Activated naive CD4-positive, alpha-beta T cell treated with anti-CD3 and anti-CD28 coated beads for 36 hours (primary cell): Measurements from ENCODE around the gene ARHGAP23. TPM values are rescaled to one million over a fixed set of nuclear protein-coding genes. Genes with fewer than 3 reads are reported as not detected.

Experiments
- CTCF ChIA-PET: fragments of 350-600 bp; sonication (Branson Sonifier 250); formaldehyde crosslinking; loops from one replicate; lab custom pipeline; 2021; ENCODE audit warnings: antibody characterized with exemption; lab: Charles Lee
- DNase-seq: peaks from one replicate; pipeline ENCODE4 v3.0.0-alpha.2; 2020
- H3K27ac Mint-ChIP-seq: one replicate; pipeline ENCODE4 v1.8.0; 2021; ENCODE audit warnings: mild to moderate bottlenecking, mixed read lengths
- H3K27me3 Mint-ChIP-seq: one replicate; pipeline ENCODE4 v1.8.0; 2021; ENCODE audit warnings: low read depth, mixed read lengths
- H3K36me3 Mint-ChIP-seq: one replicate; pipeline ENCODE4 v1.8.0; 2021; ENCODE audit warnings: low read depth, mixed read lengths
- H3K4me1 Mint-ChIP-seq: one replicate; pipeline ENCODE4 v1.8.0; 2021; ENCODE audit warnings: low read depth, mixed read lengths
- H3K4me3 Mint-ChIP-seq: one replicate; pipeline ENCODE4 v1.8.0; 2021; ENCODE audit warnings: mild to moderate bottlenecking, moderate library complexity, mixed read lengths
- H3K9me3 Mint-ChIP-seq: one replicate; pipeline ENCODE4 v1.8.0; 2021; ENCODE audit warnings: mixed read lengths
- intact Hi-C: fragments of 100-400 bp; cut with micrococcal nuclease; formaldehyde crosslinking; loops from one replicate; pipeline ENCODE4 v1.15.1; 2023
- total RNA-seq, 2 experiments: library from RNA; stranded (reverse); gene quantifications; one replicate each; pipeline ENCODE4 v1.2.3, GENCODE V29; 2021

ARHGAP23 gene
- total RNA-seq, 2 experiments from 2014 or later: 0.52 to 1.0 TPM

- Mint-ChIP-seq H3K27me3 (peaks cover 41% of the 10 kb centered on the region), H3K27ac (no peak overlapping the region)
- intact Hi-C loops: loop anchor here (10.0 kb wide), 1 partner anchor 160 kb away; no protein-coding TSS in a partner anchor
Measured at GRCh38 chr17:38424297-38424972, 3.8 kb upstream of the ARHGAP23 start.

GRCh38 chr17:38425031-38425430 is 3.2 kb upstream of the ARHGAP23 start:
- Mint-ChIP-seq H3K4me1 (peaks cover 6% of the 10 kb centered on the region), H3K27ac (no peak overlapping the region), H3K36me3 (no peaks in the 10 kb centered on the region), H3K9me3 (no peaks in the 10 kb centered on the region), H3K27me3 (peaks cover 38% of the 10 kb centered on the region), H3K4me3 (no peak overlapping the region)
- CTCF ChIA-PET: interaction anchor here (1.7 to 1.8 kb wide), 3 partner anchors 11 to 182 kb away, joined by 4 to 8 read pairs (median 5); no protein-coding TSS in a partner anchor
- no peak for DNase-seq
- intact Hi-C loops: loop anchor here (10.0 kb wide), 1 partner anchor 160 kb away; no protein-coding TSS in a partner anchor

More at GRCh38 chr17:38424297-38424972, 3.8 kb upstream of the ARHGAP23 start:
- H3K36me3 Mint-ChIP-seq: no peaks in the 10 kb centered on the region
- DNase-seq: no peak
- H3K4me1 Mint-ChIP-seq: peaks cover 6% of the 10 kb centered on the region
- CTCF ChIA-PET: interaction anchor here (0.6 to 1.8 kb wide), 17 partner anchors 10 to 1115 kb away, joined by 3 to 8 read pairs (median 3); no protein-coding TSS in a partner anchor
- H3K9me3 Mint-ChIP-seq: no peaks in the 10 kb centered on the region
- no peak overlapping the region for H3K4me3 Mint-ChIP-seq

- Mint-ChIP-seq H3K9me3 (no peaks in the 10 kb centered on the region), H3K36me3 (no peaks in the 10 kb centered on the region), H3K4me1 (peaks cover 6% of the 10 kb centered on the region), H3K4me3 (no peak overlapping the region), H3K27me3 (peaks cover 38% of the 10 kb centered on the region), H3K27ac (no peak overlapping the region)
- intact Hi-C loops: loop anchor here (10.0 kb wide), 1 partner anchor 159 kb away; no protein-coding TSS in a partner anchor
- CTCF ChIA-PET: interaction anchor here (1.8 kb wide), 1 partner anchor 71 kb away, joined by 5 read pairs; no protein-coding TSS in a partner anchor
- no peak for DNase-seq
Measured at GRCh38 chr17:38425744-38426143, 2.5 kb upstream of the ARHGAP23 start.

GRCh38 chr17:38426441-38426840 is 1.8 kb upstream of the ARHGAP23 start:
- CTCF ChIA-PET: interaction anchor here (0.8 to 1.4 kb wide), 4 partner anchors 12 to 237 kb away, joined by 3 to 4 read pairs (median 4); no protein-coding TSS in a partner anchor
- no peak overlapping the region for H3K27ac Mint-ChIP-seq
- H3K4me1 Mint-ChIP-seq: peaks cover 6% of the 10 kb centered on the region
- no peaks in the 10 kb centered on the region for H3K9me3 Mint-ChIP-seq
- intact Hi-C loops: loop anchor here (10.0 kb wide), 1 partner anchor 158 kb away; no protein-coding TSS in a partner anchor
- peaks cover 34% of the 10 kb centered on the region for H3K27me3 Mint-ChIP-seq
- H3K36me3 Mint-ChIP-seq: no peaks in the 10 kb centered on the region
- no peak overlapping the region for H3K4me3 Mint-ChIP-seq
- no peak for DNase-seq

GRCh38 chr17:38427160-38427949 is 909 bp upstream of the ARHGAP23 start:
- intact Hi-C loops: loop anchor here (10.0 kb wide), 1 partner anchor 157 kb away; no protein-coding TSS in a partner anchor
- no peak for DNase-seq
- Mint-ChIP-seq H3K36me3 (no peaks in the 10 kb centered on the region), H3K9me3 (no peaks in the 10 kb centered on the region), H3K27me3 (peaks cover 24% of the 10 kb centered on the region), H3K4me3 (peak overlapping the region; percentile 63), H3K4me1 (peaks cover 6% of the 10 kb centered on the region), H3K27ac (no peak overlapping the region)
- CTCF ChIA-PET: interaction anchor here (0.8 to 1.4 kb wide), 5 partner anchors 13 to 236 kb away, joined by 3 to 6 read pairs (median 4); no protein-coding TSS in a partner anchor

- DNase-seq: peak; percentile 59
- Mint-ChIP-seq H3K9me3 (no peaks in the 10 kb centered on the region), H3K27ac (no peak overlapping the region), H3K4me1 (peaks cover 6% of the 10 kb centered on the region), H3K36me3 (no peaks in the 10 kb centered on the region), H3K4me3 (peak overlapping the region; percentile 36), H3K27me3 (peaks cover 17% of the 10 kb centered on the region)
- CTCF ChIA-PET: interaction anchor here (0.6 to 1.3 kb wide), 3 partner anchors 14 to 79 kb away, joined by 3 read pairs; no protein-coding TSS in a partner anchor
- intact Hi-C loops: loop anchor here (10.0 kb wide), 1 partner anchor 156 kb away; no protein-coding TSS in a partner anchor
Measured at GRCh38 chr17:38428643-38429371, 543 bp downstream of the ARHGAP23 start.

GRCh38 chr17:38429476-38430100 is 1.3 kb downstream of the ARHGAP23 start:
- intact Hi-C loops: loop anchor here (10.0 kb wide), 1 partner anchor 155 kb away; no protein-coding TSS in a partner anchor
- peaks cover 6% of the 10 kb centered on the region for H3K4me1 Mint-ChIP-seq
- H3K36me3 Mint-ChIP-seq: no peaks in the 10 kb centered on the region
- peaks cover 15% of the 10 kb centered on the region for H3K27me3 Mint-ChIP-seq
- CTCF ChIA-PET: interaction anchor here (0.6 kb wide), 1 partner anchor 15 kb away, joined by 3 read pairs; no protein-coding TSS in a partner anchor
- no peak overlapping the region for H3K27ac Mint-ChIP-seq
- H3K9me3 Mint-ChIP-seq: no peaks in the 10 kb centered on the region
- H3K4me3 Mint-ChIP-seq: peak overlapping the region; percentile 36
- DNase-seq: no peak

- CTCF ChIA-PET: no interaction called here
- no peak overlapping the region for H3K27ac Mint-ChIP-seq
- no peak overlapping the region for H3K4me3 Mint-ChIP-seq
- no peaks in the 10 kb centered on the region for H3K36me3 Mint-ChIP-seq
- peaks cover 6% of the 10 kb centered on the region for H3K4me1 Mint-ChIP-seq
- H3K9me3 Mint-ChIP-seq: no peaks in the 10 kb centered on the region
- intact Hi-C loops: no loop called here
- no peak for DNase-seq
- H3K27me3 Mint-ChIP-seq: peaks cover 13% of the 10 kb centered on the region
Measured at GRCh38 chr17:38430316-38430715, 2.1 kb downstream of the ARHGAP23 start.

- peaks cover 6% of the 10 kb centered on the region for H3K4me1 Mint-ChIP-seq
- no peak overlapping the region for H3K27ac Mint-ChIP-seq
- no peaks in the 10 kb centered on the region for H3K9me3 Mint-ChIP-seq
- H3K4me3 Mint-ChIP-seq: no peak overlapping the region
- H3K27me3 Mint-ChIP-seq: peaks cover 10% of the 10 kb centered on the region
- no peak for DNase-seq
- no peaks in the 10 kb centered on the region for H3K36me3 Mint-ChIP-seq
- CTCF ChIA-PET: no interaction called here
- intact Hi-C loops: no loop called here
Measured at GRCh38 chr17:38430822-38431221, 2.6 kb downstream of the ARHGAP23 start.

- H3K4me3 Mint-ChIP-seq: no peak overlapping the region
- intact Hi-C loops: no loop called here
- H3K27ac Mint-ChIP-seq: no peak overlapping the region
- CTCF ChIA-PET: interaction anchor here (0.8 to 1.1 kb wide), 3 partner anchors 10 to 82 kb away, joined by 3 read pairs; no protein-coding TSS in a partner anchor
- peaks cover 6% of the 10 kb centered on the region for H3K4me1 Mint-ChIP-seq
- DNase-seq: no peak
- H3K27me3 Mint-ChIP-seq: peaks cover 10% of the 10 kb centered on the region
- no peaks in the 10 kb centered on the region for H3K9me3 Mint-ChIP-seq
- no peaks in the 10 kb centered on the region for H3K36me3 Mint-ChIP-seq
Measured at GRCh38 chr17:38431346-38432145, 3.3 kb downstream of the ARHGAP23 start.
